HepG2 (cell line): ENCODE results near the gene PYGO2. TPM values are rescaled to one million over a fixed set of nuclear protein-coding genes. Genes with fewer than 3 reads are reported as not detected.

Experiments
- GMEB2 ChIP-seq: IDR thresholded peaks from 2 replicates; pipeline ENCODE4 v1.6.1; 2016; ENCODE audit warnings: missing biosample characterization, missing genetic modification reagents, low read depth
- MIXL1 ChIP-seq: IDR thresholded peaks from 2 replicates; pipeline ENCODE4 v1.6.1; 2016
- MNT ChIP-seq: fragments of 450-650 bp; IDR thresholded peaks from 2 replicates; pipeline ENCODE4 v1.6.1; 2016
- NFKB2 ChIP-seq: sonication (generic); formaldehyde crosslinking; IDR thresholded peaks from 2 replicates; pipeline ENCODE4 v1.4.0; 2020; ENCODE audit warnings: missing genetic modification reagents, borderline replicate concordance
- NFKBIZ ChIP-seq: IDR thresholded peaks from 2 replicates; pipeline ENCODE4 v1.6.1; 2018; ENCODE audit warnings: missing genetic modification reagents, missing compliant biosample characterization
- NFRKB ChIP-seq: fragments of 450-650 bp; IDR thresholded peaks from 2 replicates; pipeline ENCODE4 v1.6.1; 2017
- NR3C1 ChIP-seq: sonication (generic); formaldehyde crosslinking; IDR thresholded peaks from 2 replicates; pipeline ENCODE4 v1.4.0; 2020; ENCODE audit warnings: missing genetic modification reagents
- PATZ1 ChIP-seq: sonication (generic); formaldehyde crosslinking; IDR thresholded peaks from 2 replicates; pipeline ENCODE4 v1.4.0; 2020; ENCODE audit warnings: missing genetic modification reagents
- PPARG ChIP-seq: conservative IDR thresholded peaks from 2 replicates; pipeline ENCODE4 v1.6.1; 2016; ENCODE audit warnings: missing biosample characterization, missing genetic modification reagents
- SRF ChIP-seq: IDR thresholded peaks from 2 replicates; pipeline ENCODE4 v1.6.1; 2011; ENCODE audit warnings: mild to moderate bottlenecking, low read depth, low read length, moderate library complexity
- SUZ12 ChIP-seq: fragments of 150-350 bp; IDR thresholded peaks from 2 replicates; pipeline ENCODE4 v1.6.1; 2014; ENCODE audit warnings: low read depth, low read length
- U2AF1 ChIP-seq: fragments of 200-400 bp; formaldehyde crosslinking; optimal IDR thresholded peaks from 2 replicates; pipeline ENCODE3; 2017; ENCODE audit warnings: mild to moderate bottlenecking, low read depth, low read length
- ZBTB33 ChIP-seq: sonication (generic); formaldehyde crosslinking; IDR thresholded peaks from 2 replicates; pipeline ENCODE4 v1.4.0; 2020; ENCODE audit warnings: missing genetic modification reagents
- ZBTB38 ChIP-seq: sonication (generic); formaldehyde crosslinking; IDR thresholded peaks from 2 replicates; pipeline ENCODE4 v1.5.1; 2020; ENCODE audit warnings: mild to moderate bottlenecking, missing genetic modification reagents
- ZKSCAN8 ChIP-seq: IDR thresholded peaks from 2 replicates; pipeline ENCODE4 v1.6.1; 2016; ENCODE audit warnings: borderline replicate concordance, missing genetic modification reagents, missing compliant biosample characterization
- ZNF230 ChIP-seq: sonication (generic); formaldehyde crosslinking; IDR thresholded peaks from 2 replicates; pipeline ENCODE4 v1.4.0; 2020; ENCODE audit warnings: mild to moderate bottlenecking, missing genetic modification reagents
- ZNF350 ChIP-seq: sonication (generic); formaldehyde crosslinking; IDR thresholded peaks from 2 replicates; pipeline ENCODE4 v1.4.0; 2020; ENCODE audit warnings: mild to moderate bottlenecking, low read depth, missing genetic modification reagents, borderline replicate concordance
- ZNF597 ChIP-seq: sonication (generic); formaldehyde crosslinking; IDR thresholded peaks from 2 replicates; pipeline ENCODE4 v1.5.0; 2020; ENCODE audit warnings: missing genetic modification reagents
- ZNF773 ChIP-seq: sonication (generic); formaldehyde crosslinking; IDR thresholded peaks from 2 replicates; pipeline ENCODE4 v1.4.0; 2020; ENCODE audit warnings: missing genetic modification reagents, borderline replicate concordance
- polyA plus RNA-seq, 8 experiments: library from polyadenylated mRNA; depleted of rRNA in 3 of 8; stranded (reverse) in 7 of 8; unstranded in 1 of 8; fragments of >200 nt; fragmentation: Illumina TruSeq in 4 of 8; extraction: Trizol in 4 of 8; gene quantifications; 2 replicates each; pipeline versions ENCODE4 v1.2.1 to v1.2.3, GENCODE V29; 2011 to 2016; ENCODE audit warnings: low read depth in 4 of 8, missing spikeins in 1 of 8, mixed read lengths in 1 of 8; ENCODE audit not compliant: insufficient read depth in 1 of 8
- total RNA-seq, 5 experiments: library from RNA; depleted of rRNA; stranded (reverse); fragments of >200 nt; fragmentation: Illumina TruSeq; extraction: Trizol; gene quantifications; 2 replicates each; pipeline ENCODE4 v1.2.3, GENCODE V29; 2016; ENCODE audit warnings: low read depth in 1 of 5

Gene PYGO2
- total and polyA plus RNA-seq, 2 of the 13 experiments (the other 11 are each of a cell fraction or from before 2014, with no cell fraction given): 20.3 to 21.8 TPM

GRCh38 chr1:154931940-154932487 lies 29.6 kb downstream of the PYGO2 start (continued):
- TF ChIP-seq ZNF597 (no peak), SUZ12 (no peak), NFKBIZ (CRISPR knock-in tag) (no peak), U2AF1 (no peak), PPARG (peak; percentile 44; the same call in 1 of the 2 replicates), ZBTB38 (CRISPR knock-in tag) (no peak; the same call in 1 of the 2 replicates), MNT (no peak), ZNF350 (CRISPR knock-in tag) (no peak), ZBTB33 (CRISPR knock-in tag) (no peak), GMEB2 (CRISPR knock-in tag) (no peak), ZNF230 (peak; percentile 87; the same call in 1 of the 2 replicates), NFRKB (no peak), MIXL1 (no peak; the same call in 1 of the 2 replicates), ZKSCAN8 (CRISPR knock-in tag) (peak; percentile 17; the same call in 1 of the 2 replicates), PATZ1 (CRISPR knock-in tag) (peak; percentile 56), NR3C1 (CRISPR knock-in tag) (no peak), NFKB2 (no peak), ZNF773 (no peak), SRF (no peak)
